ENCODE data around the gene LTBP1. TPM values are rescaled to one million over a fixed set of nuclear protein-coding genes. Genes with fewer than 3 reads are reported as not detected.
"Not testable (repeated sequence)": the region's sequence is repeated elsewhere in the genome, so short reads cannot be mapped to it uniquely, and the experiment has no call there.

LTBP1 gene
- polyA plus RNA-seq, 4 donors, result 74.7 to 83.5 (median 82.8) TPM

DNA sequence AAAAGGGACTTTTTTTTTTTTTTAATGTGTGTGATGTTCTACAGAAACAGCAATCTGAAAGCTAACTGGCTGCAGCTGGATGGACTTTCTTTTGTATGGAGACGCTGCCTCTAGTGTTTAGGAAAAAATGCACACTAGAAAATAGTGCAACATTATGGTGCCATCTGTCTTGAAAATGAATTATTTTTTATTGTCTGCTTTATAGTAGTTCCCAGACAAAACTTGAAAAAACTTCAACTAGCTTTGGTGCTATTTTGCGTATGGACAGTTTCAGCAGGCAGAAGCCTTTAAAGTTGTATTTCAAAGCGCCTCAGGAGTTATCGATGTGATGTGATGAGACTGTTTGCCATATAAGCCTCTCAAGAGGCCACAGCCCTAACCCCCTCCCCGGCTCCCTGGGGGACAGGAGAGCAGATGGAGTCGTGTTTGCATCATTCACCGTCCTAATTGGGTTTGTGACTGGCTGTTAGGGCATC lies 86.9 kb downstream of the LTBP1 start:
- DNase-seq (ENCODE audit: low read depth in 4 of 4, low spot score in 3 of 4), result peak in 1 of 4 donors; percentile 40

- no peak for DNase-seq (ENCODE audit: low read depth in 4 of 4, low spot score in 3 of 4)
These were observed 88.0 kb downstream of the LTBP1 start for GRCh38 chr2:33034784-33035183.

DNA sequence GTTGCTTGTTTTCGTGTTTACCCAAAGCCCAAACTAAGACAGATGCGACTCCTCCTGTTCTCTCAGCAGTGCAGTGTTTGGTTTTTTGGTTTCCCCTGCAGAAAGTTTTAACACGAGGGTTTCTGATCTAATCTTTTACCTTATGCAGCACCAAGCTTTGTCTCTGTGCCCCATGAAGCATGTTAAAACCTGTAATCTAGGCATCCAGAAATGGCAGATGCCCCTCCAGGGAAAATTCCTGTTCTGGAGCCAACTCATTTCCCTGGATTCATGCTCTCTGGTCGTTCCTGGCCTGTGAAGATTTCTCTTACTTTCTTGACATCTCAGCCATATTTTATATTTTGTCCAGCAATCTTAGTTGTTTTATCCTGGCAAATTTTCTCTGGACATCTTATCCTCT lies 91.5 kb downstream of the LTBP1 start:
- no peak for DNase-seq (ENCODE audit: low read depth in 4 of 4, low spot score in 3 of 4)

DNA sequence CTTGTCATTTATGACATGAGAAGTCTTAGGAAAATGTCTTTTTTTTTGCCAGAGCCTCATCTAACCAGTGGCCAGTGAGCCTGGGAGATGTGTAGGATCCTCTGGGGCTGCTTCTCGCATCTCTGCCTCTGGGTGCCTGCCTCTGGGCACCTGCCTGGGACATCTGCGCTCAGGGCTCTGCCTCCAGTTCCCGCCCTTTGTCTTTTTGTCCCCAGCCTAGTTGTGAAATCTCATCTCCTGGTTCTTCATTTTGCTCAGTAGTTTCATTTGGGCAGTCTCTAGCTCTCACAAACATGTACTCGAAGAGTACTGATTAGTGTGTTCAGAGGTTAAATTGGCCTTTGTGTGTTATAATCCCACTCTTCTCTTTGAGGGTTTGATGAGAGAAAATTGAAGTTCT lies 92.0 kb downstream of the LTBP1 start:
- DNase-seq (ENCODE audit: low read depth in 4 of 4, low spot score in 3 of 4), result no peak

DNA sequence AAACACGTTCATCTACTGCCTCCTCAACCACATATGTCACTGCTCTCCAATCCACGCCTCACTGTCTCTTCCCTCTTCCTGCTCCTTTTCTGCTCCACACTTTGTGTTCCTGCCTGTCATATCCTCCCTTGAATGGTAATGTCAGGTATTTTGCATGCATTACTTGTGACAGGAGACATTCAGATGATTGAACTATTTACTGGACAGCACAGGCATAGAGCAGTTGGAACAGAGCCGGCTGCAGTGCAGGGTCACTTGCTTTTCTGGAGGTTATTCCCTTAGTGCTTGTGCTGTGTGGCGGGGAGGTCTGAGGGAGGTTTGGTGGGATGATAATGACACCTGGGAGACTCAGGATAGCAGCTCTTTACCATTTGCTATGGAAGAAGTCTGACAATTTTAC lies 93.8 kb downstream of the LTBP1 start:
- no peak for DNase-seq (ENCODE audit: low read depth in 4 of 4, low spot score in 3 of 4)

GRCh38 chr2:33042265-33042664 lies 95.5 kb downstream of the LTBP1 start:
- DNase-seq (ENCODE audit: low read depth in 4 of 4, low spot score in 3 of 4), result no peak

GRCh38 chr2:33042819-33043218 lies 96.1 kb downstream of the LTBP1 start:
- no peak for DNase-seq (ENCODE audit: low read depth in 4 of 4, low spot score in 3 of 4)

- no peak for DNase-seq (ENCODE audit: low read depth in 4 of 4, low spot score in 3 of 4)
These were observed 101.2 kb downstream of the LTBP1 start for GRCh38 chr2:33047939-33048338.

GRCh38 chr2:33051586-33052360 lies 105.0 kb downstream of the LTBP1 start:
- no peak for DNase-seq (ENCODE audit: low read depth in 4 of 4, low spot score in 3 of 4)

DNA sequence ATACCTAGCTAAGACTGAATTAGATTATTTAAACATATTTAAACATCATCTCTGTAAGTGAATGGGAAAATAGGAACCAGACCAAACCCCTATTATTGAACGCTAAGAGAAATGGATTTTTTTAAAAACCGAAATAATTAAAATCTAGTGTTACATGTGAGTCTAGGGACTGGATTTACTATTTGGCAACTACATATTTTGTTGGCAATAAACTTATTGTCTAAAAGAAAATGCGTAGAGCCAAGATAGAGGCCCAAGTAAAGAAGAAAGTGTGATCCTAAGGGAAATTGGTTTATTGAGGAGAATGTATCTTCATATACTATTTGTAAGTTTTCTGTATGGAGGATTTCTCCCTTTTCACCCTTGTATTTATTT lies 105.6 kb downstream of the LTBP1 start:
- no peak for DNase-seq (ENCODE audit: low read depth in 4 of 4, low spot score in 3 of 4)

DNA sequence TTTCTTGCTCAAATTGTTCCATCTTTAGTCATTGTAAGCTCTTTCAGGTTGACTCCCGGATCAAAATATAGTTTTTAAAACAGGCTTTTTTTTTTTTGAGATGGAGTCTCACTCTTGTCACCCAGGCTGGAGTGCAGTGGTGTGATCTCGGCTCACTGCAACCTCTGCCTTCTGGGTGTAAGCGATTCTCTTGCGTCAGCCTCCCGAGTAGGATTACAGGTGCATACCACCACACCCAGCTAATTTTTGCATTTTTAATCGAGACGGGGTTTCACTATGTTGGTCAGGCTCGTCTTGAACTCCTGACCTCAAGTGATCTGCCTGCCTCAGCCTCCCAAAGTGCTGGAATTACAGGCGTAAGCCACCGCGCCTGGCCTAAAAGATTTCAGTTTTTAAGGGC lies 106.0 kb downstream of the LTBP1 start:
- DNase-seq (ENCODE audit: low read depth in 4 of 4, low spot score in 3 of 4), result not testable (repeated sequence)

DNA sequence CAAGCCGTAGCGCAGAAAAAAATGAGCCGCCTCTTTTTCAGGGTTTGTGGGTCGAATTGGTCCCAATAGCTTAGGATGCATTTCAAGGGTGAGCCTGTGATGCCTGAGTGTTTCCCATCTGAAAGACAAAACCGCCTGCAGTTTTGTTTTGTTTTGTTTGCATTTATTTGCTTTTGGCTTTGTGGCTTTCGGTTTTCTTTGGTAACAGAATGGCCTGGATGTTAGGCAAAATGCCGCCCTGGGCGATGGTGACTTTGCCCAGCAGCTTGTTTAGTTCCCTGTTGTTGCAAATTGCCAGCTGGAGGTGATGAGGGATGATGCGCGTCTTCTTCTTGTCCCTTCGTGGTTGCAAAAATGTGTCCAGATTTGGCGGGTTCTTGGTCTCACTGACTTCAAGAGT lies 109.4 kb downstream of the LTBP1 start:
- no peak for DNase-seq (ENCODE audit: low read depth in 4 of 4, low spot score in 3 of 4)

- not testable (repeated sequence) for DNase-seq (ENCODE audit: low read depth in 4 of 4, low spot score in 3 of 4)
These were observed 110.7 kb downstream of the LTBP1 start for GRCh38 chr2:33057307-33058028.

GRCh38 chr2:33058716-33059470 lies 112.1 kb downstream of the LTBP1 start:
- DNase-seq (ENCODE audit: low read depth in 4 of 4, low spot score in 3 of 4), result peak in 3 of 4 donors; percentile 40 to 71 (median 65)

- DNase-seq (ENCODE audit: low read depth in 4 of 4, low spot score in 3 of 4), result no peak
These were observed 112.9 kb downstream of the LTBP1 start for GRCh38 chr2:33059471-33060156.

DNA sequence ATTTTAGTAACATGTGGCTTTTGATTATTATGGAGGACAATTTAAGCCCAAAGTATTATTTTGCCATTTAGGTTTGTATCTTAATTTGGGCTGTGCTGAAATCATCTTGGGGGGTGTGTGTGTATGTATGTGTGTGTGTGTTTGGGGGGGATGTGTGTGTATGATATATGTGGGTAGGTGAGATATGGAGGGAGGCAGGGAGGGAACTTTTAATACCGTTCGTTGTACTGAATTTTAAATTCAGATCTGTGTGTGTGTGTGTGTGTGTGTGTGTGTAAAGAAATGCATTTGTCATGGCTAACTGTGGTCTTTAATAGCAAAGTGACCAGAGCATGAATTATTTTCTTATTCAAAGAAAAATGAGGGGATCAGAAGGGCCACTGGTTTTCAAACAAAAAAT lies 113.7 kb downstream of the LTBP1 start:
- DNase-seq (ENCODE audit: low read depth in 4 of 4, low spot score in 3 of 4), result no peak

DNA sequence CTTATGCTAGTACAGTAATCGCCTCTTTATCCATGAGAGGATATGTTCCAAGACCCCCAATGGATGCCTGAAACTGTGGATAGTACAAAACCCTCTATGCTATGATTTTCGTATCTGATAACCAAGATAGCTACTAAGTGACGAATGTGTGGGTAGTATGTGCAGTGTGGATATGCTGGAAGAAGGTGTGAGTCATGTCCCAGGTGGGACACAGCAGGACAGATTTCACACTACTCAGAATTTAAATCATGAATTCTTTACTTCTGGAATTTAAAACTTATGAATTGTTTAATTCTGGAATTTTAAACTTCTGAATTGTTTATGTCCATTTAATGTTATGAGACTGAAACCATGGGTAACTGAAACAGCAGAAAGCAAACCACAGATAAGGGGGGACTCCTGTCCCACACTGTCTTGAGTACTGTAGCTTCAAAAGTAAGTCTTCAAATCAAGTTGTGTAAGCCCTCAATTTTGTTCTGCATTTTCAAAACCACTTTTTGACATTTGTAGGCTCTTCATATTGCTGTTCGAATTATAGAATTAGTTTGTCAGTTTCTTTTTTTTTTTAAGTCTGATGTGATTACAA lies 116.0 kb downstream of the LTBP1 start:
- DNase-seq (ENCODE audit: low read depth in 4 of 4, low spot score in 3 of 4), result no peak

DNA sequence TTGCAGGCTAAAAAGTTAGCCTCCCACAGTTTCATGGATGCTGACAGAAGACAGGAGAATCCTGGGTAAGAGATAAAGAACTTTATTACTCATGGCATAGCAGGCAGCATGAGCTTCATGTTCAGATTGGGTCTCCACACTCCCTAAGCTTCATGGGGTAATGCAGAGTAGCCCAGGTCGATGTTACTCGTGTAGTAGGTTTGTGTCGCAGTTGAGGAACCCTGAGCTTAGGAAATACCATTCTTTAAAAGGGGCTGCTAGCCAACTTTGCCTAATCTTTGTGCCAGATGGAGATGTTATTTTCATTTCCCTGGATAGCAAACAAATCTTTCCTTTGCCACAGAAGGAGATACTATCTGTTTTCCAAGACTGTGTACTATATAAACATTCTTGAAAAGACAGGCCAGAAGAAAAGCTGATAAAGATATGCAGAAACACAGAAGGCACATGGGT lies 117.6 kb downstream of the LTBP1 start:
- DNase-seq (ENCODE audit: low read depth in 4 of 4, low spot score in 3 of 4), result no peak

- DNase-seq (ENCODE audit: low read depth in 4 of 4, low spot score in 3 of 4), result no peak
These were observed 120.8 kb downstream of the LTBP1 start for GRCh38 chr2:33067598-33067997.

DNA sequence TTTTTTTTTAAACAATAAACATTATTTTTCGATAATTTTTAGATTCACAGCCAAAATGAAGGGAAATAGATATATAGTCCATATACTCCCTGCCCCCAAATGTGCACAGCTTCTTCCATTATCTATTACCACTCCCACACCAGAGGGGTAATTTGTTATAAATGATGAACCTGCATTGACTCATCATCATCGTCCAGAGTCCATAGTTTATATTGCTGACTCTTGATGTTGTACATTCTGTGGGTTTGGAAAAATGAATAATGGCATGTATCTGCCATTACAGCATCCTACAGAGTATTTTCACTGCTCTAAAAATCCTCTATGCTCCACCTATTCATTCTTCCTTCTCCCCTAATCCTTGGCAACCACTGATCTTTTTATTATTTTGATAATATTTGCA lies 121.5 kb downstream of the LTBP1 start:
- DNase-seq (ENCODE audit: low read depth in 4 of 4, low spot score in 3 of 4), result no peak
